GM21526 (cell line): ENCODE data around the gene MAP3K12.
"Not testable (repeated sequence)": the region's sequence is repeated elsewhere in the genome, so short reads cannot be mapped to it uniquely, and the experiment has no call there.

Source experiments
- ATAC-seq: cut with Tn5 transposase; IDR thresholded peaks from one replicate; pipeline ENCODE4 v1.9.1; 2021; ENCODE audit warnings: moderate library complexity; ENCODE audit not compliant: unreplicated experiment, low FRiP score

Gene MAP3K12

GRCh38 chr12:53493610-53494391 is 5.5 kb downstream of the MAP3K12 start:
- no peak for ATAC-seq

- peak; percentile 75 for ATAC-seq
Measured at GRCh38 chr12:53492830-53493609, 6.2 kb downstream of the MAP3K12 start.

GRCh38 chr12:53492188-53492587 is 7.1 kb downstream of the MAP3K12 start:
- no peak for ATAC-seq

- ATAC-seq: no peak
Measured at GRCh38 chr12:53489242-53489864, 9.9 kb downstream of the MAP3K12 start.

GRCh38 chr12:53486736-53487487 is 12.3 kb downstream of the MAP3K12 start:
- ATAC-seq: no peak

GRCh38 chr12:53485955-53486735 is 13.1 kb downstream of the MAP3K12 start:
- ATAC-seq: no peak

- no peak for ATAC-seq
Measured at GRCh38 chr12:53484686-53485575, 14.3 kb downstream of the MAP3K12 start.

GRCh38 chr12:53483979-53484377 is 15.3 kb downstream of the MAP3K12 start:
- no peak for ATAC-seq

- no peak for ATAC-seq
Measured at GRCh38 chr12:53483225-53483978, 15.9 kb downstream of the MAP3K12 start.

- ATAC-seq: no peak
Measured at GRCh38 chr12:53482626-53483168, 16.6 kb downstream of the MAP3K12 start.

GRCh38 chr12:53481939-53482586 is 17.2 kb downstream of the MAP3K12 start:
- no peak for ATAC-seq

GRCh38 chr12:53481458-53481857 is 17.8 kb downstream of the MAP3K12 start:
- ATAC-seq: not testable (repeated sequence)

GRCh38 chr12:53480491-53481442 is 18.5 kb downstream of the MAP3K12 start:
- ATAC-seq: no peak

GRCh38 chr12:53479331-53479730 is 19.9 kb downstream of the MAP3K12 start:
- ATAC-seq: no peak

- no peak for ATAC-seq
Measured at GRCh38 chr12:53478865-53479264, 20.4 kb downstream of the MAP3K12 start.

GRCh38 chr12:53476769-53477209 is 22.5 kb downstream of the MAP3K12 start:
- no peak for ATAC-seq
